GM18951 (cell line): ENCODE data around the gene MRPL3.

ENCODE experiments used
- POLR2A ChIP-seq: IDR thresholded peaks from 4 replicates; pipeline ENCODE4 v1.6.1; 2011; ENCODE audit warnings: mild to moderate bottlenecking; ENCODE audit not compliant: insufficient read length, insufficient read depth; ENCODE audit errors: extremely low read depth
- in situ Hi-C: fragments of 300-500 bp; cut with MboI; formaldehyde crosslinking; loops from one replicate; pipeline ENCODE4 v1.12.0; 2022; ENCODE audit warnings: low sequenced_read_pairs, mixed read lengths, inconsistent platforms; ENCODE audit not compliant: unreplicated experiment

MRPL3 gene

GRCh38 chr3:131421301-131421700 is 81.5 kb downstream of the MRPL3 start:
- in situ Hi-C loops, result no loop called here
- TF ChIP-seq POLR2A, result no peak

GRCh38 chr3:131417751-131418150 is 85.0 kb downstream of the MRPL3 start:
- in situ Hi-C loops, result no loop called here
- no peak for TF ChIP-seq POLR2A
